Measurements from ENCODE around the gene C12orf42.

- TF ChIP-seq CTCF (IDR thresholded peaks at IDR 0.05) (no peak), EZH2 (IDR thresholded peaks at IDR 0.05; ENCODE audit: borderline replicate concordance, insufficient read depth, low read depth, low read length, poor library complexity, severe bottlenecking) (no peak)
These were observed 213.6 kb downstream of the C12orf42 start for GRCh38 chr12:103282124-103282523.
